ENCODE data around the gene ACYP2.
A peak's percentile ranks its signal among the peaks of the same experiment; 100 is the strongest.
"Not testable (repeated sequence)": the region's sequence is repeated elsewhere in the genome, so short reads cannot be mapped to it uniquely, and the experiment has no call there.

Gene ACYP2

GRCh38 chr2:54115284-54116137 is at the start of gene ACYP2:
Gene ACYP2, plus strand, starts transcription at chr2:54115615.
- peak; percentile 95 for TF ChIP-seq ZFX (IDR thresholded peaks at IDR 0.05)
- peak; percentile 24 for TF ChIP-seq CTCF (conservative IDR thresholded peaks at IDR 0.05)
- H3K27ac ChIP-seq: peak within 1 kb of the TSS; percentile 87

GRCh38 chr2:54065891-54066290 is 49.5 kb upstream of the ACYP2 start:
- no peak overlapping the region for H3K27ac ChIP-seq
- no peak for TF ChIP-seq CTCF (conservative IDR thresholded peaks at IDR 0.05)
- no peak for TF ChIP-seq ZFX (IDR thresholded peaks at IDR 0.05)

- TF ChIP-seq CTCF (conservative IDR thresholded peaks at IDR 0.05) (no peak), ZFX (IDR thresholded peaks at IDR 0.05) (no peak)
- H3K27ac ChIP-seq: no peak overlapping the region
These were observed 47.5 kb upstream of the ACYP2 start for GRCh38 chr2:54067851-54068375.

GRCh38 chr2:54072483-54072882 is 42.9 kb upstream of the ACYP2 start:
- H3K27ac ChIP-seq: not testable (repeated sequence)

GRCh38 chr2:54073796-54074195 is 41.6 kb upstream of the ACYP2 start:
- no peak overlapping the region for H3K27ac ChIP-seq
- no peak for TF ChIP-seq CTCF (conservative IDR thresholded peaks at IDR 0.05)
- no peak for TF ChIP-seq ZFX (IDR thresholded peaks at IDR 0.05)

GRCh38 chr2:54074606-54075341 is 40.6 kb upstream of the ACYP2 start:
- TF ChIP-seq ZFX (IDR thresholded peaks at IDR 0.05): no peak
- no peak for TF ChIP-seq CTCF (conservative IDR thresholded peaks at IDR 0.05)
- no peak overlapping the region for H3K27ac ChIP-seq

- TF ChIP-seq CTCF (conservative IDR thresholded peaks at IDR 0.05) (no peak), ZFX (IDR thresholded peaks at IDR 0.05) (no peak)
- H3K27ac ChIP-seq: no peak overlapping the region
These were observed 38.8 kb upstream of the ACYP2 start for GRCh38 chr2:54076586-54076985.

Data from C4-2B (cell line).